ENCODE results near the gene PSEN1.

The PSEN1 gene

DNA sequence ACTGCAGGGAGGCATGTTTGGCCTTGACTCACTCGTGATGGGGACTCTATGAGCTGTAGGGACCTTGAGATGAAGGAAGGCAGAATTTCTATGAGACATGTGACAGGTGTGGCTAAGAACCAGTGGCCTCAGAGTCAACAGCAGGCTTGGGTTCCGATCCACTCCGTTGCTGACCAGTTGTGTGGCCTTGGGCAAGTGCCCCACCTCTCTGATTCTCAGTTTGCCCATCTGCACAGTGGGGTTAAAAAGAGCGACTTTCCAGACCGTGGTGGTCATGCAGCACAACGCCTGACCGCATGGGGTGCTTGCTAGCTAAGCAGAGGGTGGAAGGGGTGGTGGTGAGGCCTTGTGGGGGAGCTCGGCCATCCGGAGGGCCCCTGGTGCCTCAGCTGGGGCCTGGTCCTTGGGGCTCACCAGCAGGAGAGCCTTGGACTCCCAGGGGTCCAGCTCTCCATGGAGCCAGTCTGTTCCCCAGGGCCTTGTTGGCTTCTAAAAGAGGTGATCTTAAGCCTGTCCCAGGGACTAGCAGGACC, 119.5 kb downstream of the PSEN1 start:
- no peak for DNase-seq

- no peak for DNase-seq
Observed at GRCh38 chr14:73258076-73258475, 121.8 kb downstream of the PSEN1 start.

- DNase-seq = no peak
Observed at GRCh38 chr14:73258845-73259611, 122.7 kb downstream of the PSEN1 start.

- no peak for DNase-seq
Observed at GRCh38 chr14:73259837-73260236, 123.5 kb downstream of the PSEN1 start.

GRCh38 chr14:73260574-73260973, 124.3 kb downstream of the PSEN1 start:
- no peak for DNase-seq

DNA sequence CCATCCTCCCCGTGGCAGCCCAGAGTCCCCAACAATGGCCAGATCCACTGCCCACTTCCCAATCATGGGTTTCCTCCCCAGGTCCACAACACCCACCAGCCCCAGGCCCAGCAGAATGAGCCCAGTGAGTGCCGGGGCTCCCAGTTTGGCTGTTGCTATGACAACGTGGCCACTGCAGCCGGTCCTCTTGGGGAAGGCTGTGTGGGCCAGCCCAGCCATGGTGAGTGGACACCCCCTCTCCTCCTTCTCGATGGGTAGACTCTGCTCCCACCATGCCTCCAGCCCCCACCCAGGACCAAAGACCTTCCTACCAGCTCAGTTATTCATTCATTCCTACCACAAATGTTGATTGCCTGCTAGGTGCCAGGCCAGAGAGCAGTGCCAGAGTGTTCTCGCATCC, 124.8 kb downstream of the PSEN1 start:
- DNase-seq = no peak

DNA sequence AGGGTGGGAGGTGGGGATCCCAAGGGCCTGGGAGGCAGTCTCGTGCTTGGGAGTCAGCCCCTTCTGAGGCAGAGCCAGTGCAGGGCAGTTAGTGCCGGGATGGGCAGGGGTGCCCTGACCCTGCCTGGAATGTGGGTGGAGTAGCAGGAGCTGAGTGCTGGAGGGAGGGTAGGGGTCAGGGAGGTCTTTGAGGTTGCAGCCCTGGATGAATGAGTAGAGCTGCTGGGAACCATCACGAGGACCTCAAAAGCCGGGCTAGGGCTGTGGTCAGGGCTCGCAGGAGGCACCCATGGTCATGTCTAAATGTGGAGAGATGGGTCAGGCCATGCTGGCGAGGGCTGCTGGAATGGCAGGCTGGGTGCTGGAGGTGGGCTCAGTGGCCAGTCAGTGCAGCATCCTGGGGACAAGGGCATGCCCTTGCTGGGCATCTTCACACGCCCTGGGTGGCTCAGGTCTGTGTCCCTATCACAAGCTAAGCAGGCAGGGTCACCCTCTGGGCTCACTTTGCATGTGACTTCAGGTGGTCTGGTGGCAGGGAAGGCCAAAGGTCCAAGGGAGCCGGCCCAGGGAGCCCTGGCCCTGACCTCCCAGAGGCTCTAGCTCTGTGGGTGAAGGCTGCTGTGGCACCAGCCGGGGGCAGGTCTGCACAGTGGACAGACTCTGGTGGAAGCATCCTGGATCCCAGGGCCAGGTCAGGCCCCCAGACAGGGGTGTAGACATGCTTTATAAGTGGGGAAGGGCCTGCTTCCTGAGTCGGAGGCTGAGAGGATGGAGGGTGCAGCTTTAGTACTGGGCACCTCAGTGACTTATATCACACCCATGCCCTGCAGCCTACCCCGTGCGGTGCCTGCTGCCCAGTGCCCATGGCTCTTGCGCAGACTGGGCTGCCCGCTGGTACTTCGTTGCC, 125.5 kb downstream of the PSEN1 start:
- DNase-seq = no peak

GRCh38 chr14:73262427-73263183, 126.3 kb downstream of the PSEN1 start:
- no peak for DNase-seq

DNA sequence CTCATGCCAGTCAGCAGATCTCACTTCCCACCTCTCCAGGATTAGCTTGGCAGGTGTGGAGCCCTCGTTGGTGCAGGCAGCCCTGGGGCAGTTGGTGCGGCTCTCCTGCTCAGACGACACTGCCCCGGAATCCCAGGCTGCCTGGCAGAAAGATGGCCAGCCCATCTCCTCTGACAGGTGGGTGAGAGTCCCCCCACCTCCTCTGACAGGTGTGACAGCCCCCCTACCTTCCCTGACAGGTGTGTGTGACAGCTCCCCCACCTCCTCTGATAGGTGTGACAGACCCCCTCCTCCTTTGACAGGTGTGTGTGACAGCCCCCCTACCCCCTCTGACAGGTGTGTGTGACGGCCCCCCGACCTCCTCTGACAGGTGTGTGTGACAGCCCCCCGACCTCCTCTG, 127.3 kb downstream of the PSEN1 start:
- DNase-seq = no peak

DNA sequence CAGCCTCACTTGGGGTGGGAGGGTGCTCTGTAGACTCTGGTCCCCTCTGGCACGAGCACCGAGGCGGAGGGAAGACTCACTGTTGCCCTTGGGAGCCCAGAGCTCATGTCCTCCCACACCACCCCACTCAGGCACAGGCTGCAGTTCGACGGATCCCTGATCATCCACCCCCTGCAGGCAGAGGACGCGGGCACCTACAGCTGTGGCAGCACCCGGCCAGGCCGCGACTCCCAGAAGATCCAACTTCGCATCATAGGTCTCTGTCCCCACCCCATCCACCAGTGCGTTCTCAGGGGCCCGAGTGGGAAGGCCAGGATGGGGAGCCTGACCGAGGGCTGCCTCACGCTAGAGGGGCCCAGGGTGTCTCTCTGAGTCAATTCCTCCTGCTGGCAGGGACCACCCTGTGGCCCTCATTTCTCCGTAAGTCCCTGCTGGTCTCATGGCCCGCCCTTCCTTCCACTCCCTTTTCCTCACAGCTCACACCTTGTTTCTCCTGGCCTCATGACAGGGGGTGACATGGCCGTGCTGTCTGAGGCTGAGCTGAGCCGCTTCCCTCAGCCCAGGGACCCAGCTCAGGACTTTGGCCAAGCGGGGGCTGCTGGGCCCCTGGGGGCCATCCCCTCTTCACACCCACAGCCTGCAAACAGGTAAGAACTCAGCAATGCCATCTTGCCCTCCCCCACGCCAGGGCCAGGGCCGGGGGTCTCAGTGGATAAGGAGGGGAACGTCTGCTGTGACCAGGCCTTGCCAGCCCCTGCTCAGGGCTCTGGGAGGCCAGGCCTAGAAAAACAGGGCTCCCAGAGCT, 128.0 kb downstream of the PSEN1 start:
- DNase-seq = no peak

DNA sequence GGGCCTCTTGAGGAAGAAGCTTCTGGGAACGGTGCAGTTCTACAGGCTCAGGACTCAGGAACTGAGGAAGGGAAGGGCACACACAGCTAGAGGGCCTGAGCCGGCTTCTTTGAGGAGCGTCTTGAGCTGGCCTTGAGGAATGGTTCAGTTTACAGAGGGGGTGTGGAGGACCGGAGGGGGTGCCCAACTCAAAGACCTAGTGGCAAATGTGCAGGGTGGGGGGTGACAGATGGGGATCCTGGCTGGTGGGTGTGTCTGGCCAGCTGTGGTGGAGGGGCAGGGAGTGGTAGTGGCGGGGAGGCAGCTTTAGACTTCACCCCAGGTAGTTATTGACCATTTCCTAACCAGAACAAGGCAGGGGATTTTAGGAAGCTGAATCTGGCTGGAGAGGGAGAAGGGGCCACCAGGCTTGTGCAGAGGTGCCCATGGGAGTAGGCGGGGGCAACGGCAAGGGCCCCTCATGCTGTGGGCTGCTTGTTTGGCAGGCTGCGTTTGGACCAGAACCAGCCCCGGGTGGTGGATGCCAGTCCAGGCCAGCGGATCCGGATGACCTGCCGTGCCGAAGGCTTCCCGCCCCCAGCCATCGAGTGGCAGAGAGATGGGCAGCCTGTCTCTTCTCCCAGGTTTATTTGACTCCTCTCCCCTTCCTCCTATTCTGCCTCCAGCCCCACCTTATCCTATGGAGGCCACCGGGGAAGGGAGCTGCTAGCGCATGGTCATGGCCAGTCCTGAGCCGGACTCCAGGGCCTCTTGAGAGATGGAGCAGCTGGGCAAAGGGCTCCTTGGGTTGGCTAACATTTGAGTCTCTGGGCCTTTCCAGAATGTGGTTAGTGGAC, 128.8 kb downstream of the PSEN1 start:
- DNase-seq = no peak

DNA sequence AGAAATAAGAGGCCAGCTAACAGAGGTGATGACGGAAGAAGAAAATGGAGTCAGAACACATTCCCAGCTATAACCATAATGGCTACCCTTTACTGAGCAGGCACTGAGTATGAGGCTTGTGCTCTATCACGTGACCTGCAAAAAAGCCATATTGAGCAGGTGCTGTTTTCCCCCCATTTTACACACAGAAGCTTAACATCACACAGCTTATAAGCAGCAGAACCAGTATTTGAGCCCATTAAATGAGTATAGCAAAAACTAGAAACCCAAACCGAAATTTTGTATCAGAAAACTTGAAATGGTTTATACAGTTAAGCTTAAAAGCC, 129.4 kb downstream of the PSEN1 start:
- DNase-seq = no peak

DNA sequence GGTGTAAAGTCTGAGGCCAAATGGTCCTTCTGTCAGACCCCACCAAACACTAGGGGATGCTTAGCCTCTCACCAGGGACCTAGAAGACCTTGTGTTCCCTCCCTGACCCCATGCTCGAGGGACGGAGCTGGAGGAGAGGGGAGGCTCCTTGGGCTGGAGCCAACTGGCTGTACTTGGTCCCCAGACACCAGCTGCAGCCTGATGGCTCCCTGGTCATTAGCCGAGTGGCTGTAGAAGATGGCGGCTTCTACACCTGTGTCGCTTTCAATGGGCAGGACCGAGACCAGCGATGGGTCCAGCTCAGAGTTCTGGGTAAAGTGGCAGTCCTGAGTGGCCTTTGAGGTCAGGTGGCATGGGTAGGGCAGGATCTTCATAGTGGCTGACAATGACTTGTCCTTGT, 130.0 kb downstream of the PSEN1 start:
- no peak for DNase-seq

- DNase-seq = no peak
Observed at GRCh38 chr14:73267474-73267873, 131.2 kb downstream of the PSEN1 start.

DNA sequence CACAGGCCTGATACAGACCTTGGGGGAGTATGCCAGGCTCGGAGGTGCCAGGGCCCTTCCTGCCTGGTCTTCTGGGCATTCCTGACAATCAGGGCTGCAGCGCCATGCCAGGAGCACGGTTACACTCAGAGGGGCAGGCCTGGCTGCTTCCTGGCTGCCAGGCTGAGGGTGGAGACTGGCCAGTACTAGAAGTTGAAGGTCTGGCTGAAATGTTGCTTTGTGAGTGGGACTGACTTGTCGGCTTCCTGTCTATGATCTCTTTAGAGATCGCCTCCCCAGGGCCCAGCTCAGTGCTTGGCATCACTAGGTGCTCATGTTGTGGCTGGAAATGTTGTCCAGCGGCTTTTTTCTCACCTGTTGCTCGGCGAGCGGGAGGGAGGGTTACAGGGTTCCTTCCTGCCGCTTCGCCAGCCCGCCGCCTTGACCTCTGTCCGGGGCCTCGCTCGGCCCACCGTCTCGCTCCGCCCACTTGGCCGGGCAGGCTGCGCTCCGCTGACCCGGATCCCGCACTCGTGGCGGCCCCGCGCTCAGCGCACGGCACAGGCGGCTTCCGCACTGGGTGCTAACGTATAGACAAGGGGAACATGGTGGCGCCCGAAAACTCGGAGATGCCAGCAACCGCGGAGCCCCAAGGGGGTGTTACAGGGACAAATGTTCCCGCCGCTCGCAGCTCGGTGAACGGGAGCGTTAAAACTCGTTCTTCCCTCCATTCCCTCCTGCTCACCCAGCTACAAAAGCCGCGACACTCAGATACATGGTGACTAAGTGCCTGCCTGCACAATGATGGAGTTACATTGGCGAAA, 133.6 kb downstream of the PSEN1 start:
- no peak for DNase-seq

- DNase-seq = no peak
Observed at GRCh38 chr14:73272393-73272792, 136.1 kb downstream of the PSEN1 start.
